ENCODE results near the gene UNC5A.

GRCh38 chr5:176921714-176922113 lies 111.4 kb downstream of the UNC5A start:
- TF ChIP-seq FOXP2 (optimal IDR thresholded peaks at IDR 0.05; ENCODE audit: control extremely low read depth, extremely low read length, insufficient read depth) (no peak), POLR2AphosphoS5 (IDR thresholded peaks at IDR 0.05; ENCODE audit: borderline replicate concordance, low read depth, low read length) (no peak)

Data from SK-N-MC (cell line).